D721Med (cell line): Measurements from ENCODE around the gene SLC49A3.
A peak's percentile ranks its signal among the peaks of the same experiment; 100 is the strongest.
"Not testable (repeated sequence)": the region's sequence is repeated elsewhere in the genome, so short reads cannot be mapped to it uniquely, and the experiment has no call there.

ENCODE experiments used
- DNase-seq: peaks from one replicate; pipeline ENCODE4 v3.0.0; 2011; ENCODE audit warnings: low spot score; ENCODE audit not compliant: insufficient read length
- FAIRE-seq: peaks from 2 replicates; lab custom pipeline; 2011; peaks lifted over from hg19 to GRCh38; lab: Jason Lieb, UNC
- TF ChIP-seq, protein P1 (sequence below): IDR thresholded peaks from 2 replicates; pipeline ENCODE4 v1.5.1; 2012; ENCODE audit warnings: mild to moderate bottlenecking, control low read depth; ENCODE audit not compliant: insufficient read depth; ENCODE audit errors: missing control alignments

The SLC49A3 gene

DNA sequence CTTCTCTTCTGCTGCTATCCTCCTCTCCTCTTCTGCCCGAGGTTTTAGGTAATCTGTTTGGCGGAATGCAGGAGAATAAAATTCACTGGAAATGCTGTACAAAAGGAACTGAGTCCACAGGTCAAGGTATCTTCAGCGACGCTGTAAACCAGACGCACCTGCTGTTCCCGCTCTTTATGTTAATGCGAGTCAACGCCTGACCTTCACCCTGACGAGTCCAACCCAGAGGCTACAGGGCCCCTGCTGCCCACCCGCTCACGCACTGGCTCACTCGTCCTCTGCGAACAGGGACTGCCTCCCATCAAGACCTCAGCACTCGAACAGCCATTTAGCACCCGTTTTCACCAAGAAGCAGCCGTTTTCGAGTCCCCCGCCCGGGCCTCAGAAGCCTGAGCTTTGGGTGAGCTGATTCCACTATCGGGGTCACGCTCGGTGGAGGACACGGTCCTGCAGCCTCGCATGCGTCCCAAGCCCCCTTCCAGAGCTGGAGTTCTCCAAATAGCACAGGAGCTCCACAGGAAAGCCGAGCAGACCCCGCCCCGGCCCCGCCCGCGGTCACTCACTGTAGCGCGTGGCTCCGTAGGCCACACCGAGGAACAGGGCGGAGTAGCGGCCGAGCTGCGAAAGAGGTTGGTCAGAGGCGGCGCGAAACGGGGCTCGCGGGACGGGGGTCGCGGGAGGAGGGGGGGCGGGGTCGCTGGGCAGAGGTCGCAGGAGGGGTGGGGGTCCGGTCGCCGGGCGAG lies 15.4 kb downstream of the SLC49A3 start:
- TF ChIP-seq, protein P1, sequence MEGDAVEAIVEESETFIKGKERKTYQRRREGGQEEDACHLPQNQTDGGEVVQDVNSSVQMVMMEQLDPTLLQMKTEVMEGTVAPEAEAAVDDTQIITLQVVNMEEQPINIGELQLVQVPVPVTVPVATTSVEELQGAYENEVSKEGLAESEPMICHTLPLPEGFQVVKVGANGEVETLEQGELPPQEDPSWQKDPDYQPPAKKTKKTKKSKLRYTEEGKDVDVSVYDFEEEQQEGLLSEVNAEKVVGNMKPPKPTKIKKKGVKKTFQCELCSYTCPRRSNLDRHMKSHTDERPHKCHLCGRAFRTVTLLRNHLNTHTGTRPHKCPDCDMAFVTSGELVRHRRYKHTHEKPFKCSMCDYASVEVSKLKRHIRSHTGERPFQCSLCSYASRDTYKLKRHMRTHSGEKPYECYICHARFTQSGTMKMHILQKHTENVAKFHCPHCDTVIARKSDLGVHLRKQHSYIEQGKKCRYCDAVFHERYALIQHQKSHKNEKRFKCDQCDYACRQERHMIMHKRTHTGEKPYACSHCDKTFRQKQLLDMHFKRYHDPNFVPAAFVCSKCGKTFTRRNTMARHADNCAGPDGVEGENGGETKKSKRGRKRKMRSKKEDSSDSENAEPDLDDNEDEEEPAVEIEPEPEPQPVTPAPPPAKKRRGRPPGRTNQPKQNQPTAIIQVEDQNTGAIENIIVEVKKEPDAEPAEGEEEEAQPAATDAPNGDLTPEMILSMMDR = no peak
- no peak for DNase-seq
- no peak for FAIRE-seq

DNA sequence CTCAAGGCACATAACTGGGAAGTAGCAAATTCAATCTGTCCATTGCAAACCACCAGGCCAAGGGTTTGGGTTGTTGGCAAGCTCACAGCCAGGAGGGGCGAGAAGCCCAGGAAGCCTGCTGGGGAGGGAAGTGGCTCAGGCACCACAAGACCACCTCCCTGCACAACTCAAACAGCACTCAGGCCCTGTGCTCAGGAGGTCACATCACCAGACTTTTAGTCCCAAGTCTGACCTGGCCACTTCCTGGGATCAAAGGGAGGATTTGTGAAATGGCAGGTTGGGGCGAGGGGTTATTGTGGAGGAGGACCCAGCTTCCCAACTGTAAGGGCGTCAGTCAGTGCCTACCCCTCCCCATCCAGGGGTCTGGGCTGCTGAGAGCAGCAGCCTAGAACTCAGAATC lies 17.2 kb downstream of the SLC49A3 start:
- DNase-seq (no peak), FAIRE-seq (no peak)

DNA sequence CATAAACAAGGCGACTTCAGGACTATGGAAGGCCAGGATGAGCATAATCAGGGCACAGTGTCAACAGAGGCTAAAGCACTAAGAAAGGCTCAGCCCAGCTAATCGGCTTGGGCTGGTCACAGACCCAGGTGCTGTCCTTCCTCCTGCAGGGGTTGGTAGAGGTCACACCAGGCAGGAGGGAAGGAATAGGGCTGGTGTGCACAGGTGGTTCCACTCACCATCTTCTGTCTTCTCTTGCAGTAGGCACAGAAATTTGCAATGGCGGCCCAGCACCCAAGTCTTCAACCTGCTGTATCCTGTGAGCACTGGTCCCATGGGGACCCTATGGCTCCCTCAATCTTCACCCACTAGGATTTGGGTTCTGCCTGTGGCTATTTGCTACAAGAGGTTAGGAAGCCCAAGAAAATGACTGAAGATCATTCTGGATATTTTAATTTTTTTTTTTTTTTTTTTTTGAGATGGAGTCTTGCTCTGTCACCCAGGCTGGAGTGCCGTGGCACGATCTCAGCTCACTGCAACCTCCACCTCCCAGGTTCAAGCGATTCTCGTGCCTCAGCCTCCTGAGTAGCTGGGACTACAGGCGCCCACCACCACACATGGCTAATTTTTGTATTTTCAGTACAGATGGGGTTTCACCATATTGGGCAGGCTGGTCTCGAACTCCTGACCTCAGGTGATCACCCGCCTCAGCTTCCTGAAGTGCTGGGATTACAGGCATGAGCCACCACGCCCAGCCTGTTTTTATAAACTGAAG lies 19.0 kb downstream of the SLC49A3 start:
- peak; percentile 60 for DNase-seq
- not testable (repeated sequence) for FAIRE-seq

More for the DNA sequence above, 17.2 kb downstream of the SLC49A3 start:
- TF ChIP-seq, protein P1 = no peak

DNA sequence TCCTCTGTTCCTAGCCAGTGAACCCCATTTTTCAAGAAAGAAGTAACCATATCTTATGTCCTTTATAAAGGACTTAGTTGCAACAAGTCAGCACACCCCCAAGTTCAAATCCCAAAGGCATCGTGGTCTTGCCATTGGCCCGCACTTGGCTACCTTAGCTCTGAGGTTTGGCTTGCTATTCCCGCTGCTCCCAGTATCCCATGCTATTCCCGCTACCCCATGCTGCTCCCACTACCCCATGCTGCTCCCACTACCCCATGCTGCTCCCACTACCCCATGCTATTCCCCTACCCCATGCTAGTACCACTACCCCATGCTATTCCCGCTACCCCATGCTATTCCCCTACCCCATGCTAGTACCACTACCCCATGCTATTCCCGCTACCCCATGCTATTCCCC lies 20.7 kb downstream of the SLC49A3 start:
- DNase-seq, FAIRE-seq: not testable (repeated sequence)

DNA sequence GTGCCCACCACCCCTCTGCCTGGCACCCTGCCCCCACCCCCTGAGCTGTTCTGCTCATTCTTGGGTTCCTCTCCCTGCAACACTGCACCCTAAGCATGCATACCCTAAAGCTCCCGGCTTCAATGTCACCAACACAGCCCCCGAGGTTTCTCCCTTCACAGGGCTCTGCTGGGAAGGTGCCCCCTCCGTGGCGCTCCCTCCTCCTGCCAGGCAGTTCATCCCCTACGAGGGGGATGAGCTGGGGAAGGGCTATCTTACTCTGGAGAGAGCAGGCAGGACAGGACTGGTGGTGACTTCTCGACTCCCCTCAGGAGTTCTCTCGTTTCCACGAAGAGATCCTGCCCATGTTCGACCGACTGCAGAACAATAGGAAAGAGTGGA lies 21.4 kb downstream of the SLC49A3 start:
- FAIRE-seq (no peak), DNase-seq (no peak)
- TF ChIP-seq, protein P1 = no peak

DNA sequence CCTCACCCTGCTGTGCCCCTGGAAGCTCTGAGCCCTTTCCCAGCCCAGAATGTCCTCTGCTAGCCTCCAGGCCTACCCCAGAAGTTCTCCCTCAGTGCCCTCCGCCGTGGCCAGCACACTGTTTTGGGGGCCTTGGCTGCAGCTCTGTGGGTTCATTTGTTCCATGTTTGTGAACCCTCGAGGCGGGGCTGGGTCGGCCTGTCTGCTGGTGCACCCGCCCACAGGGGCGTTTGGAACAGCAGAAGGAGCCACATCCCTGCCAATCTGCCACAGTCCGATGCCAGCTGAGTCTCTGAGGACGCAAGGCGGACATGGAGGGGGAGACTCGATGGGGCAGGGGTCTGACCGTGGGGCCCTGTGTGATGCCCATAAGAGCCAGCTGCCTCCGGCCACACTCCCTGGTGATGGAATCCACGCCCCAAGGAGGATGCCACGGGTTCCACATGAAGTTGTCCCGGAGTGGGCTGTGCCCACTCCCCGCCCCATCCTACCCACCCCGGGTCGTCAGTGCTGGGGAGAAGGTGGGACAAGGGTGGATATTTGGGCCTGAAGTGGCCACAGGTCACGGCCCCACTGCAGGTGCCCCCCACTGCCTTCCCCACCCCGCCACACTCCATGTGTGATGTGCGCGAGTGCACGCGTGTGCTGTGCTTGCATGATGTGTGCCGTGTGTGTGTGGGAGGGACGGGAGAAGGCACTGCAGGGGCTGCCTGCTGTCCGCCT lies 22.0 kb downstream of the SLC49A3 start:
- no peak for FAIRE-seq
- DNase-seq = no peak
- TF ChIP-seq, protein P1 = no peak

DNA sequence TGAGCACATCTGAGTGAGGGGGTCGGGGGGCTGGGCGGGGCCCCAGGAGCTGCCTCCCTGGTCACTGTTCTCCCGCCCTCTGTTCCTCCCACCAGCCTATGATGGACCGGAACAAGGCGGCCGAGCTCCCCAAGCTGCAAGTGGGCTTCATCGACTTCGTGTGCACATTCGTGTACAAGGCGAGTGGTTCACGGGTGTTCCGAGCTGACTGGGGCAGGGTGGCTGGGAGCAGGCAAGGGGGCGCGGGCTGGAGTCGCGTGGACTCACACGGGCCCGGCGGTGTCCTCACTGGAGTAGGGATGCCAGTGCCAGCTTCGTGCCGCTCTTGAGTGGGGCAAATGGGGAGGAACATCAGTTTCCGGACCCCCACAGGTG lies 22.5 kb downstream of the SLC49A3 start:
- DNase-seq (no peak), FAIRE-seq (no peak)
- TF ChIP-seq, protein P1 = no peak
